LHCN-M2 (cell line): ENCODE data around the gene MYH8. TPM values are rescaled to one million over a fixed set of nuclear protein-coding genes. Genes with fewer than 3 reads are reported as not detected.

Experiments used
- DNase-seq: peaks from one replicate; pipeline ENCODE4 v3.0.0-alpha.2; 2012; ENCODE audit warnings: low read depth
- total RNA-seq: library from RNA; depleted of rRNA; stranded (reverse); fragments of >200 nt; gene quantifications from 2 replicates; pipeline ENCODE4 v1.2.3, GENCODE V29; 2014; rRNA removed

MYH8 gene
- total RNA-seq, 1 experiment from 2014 or later = 0.11 TPM

GRCh38 chr17:10384175-10384574 is 37.6 kb downstream of the MYH8 start:
- peak; percentile 98 for DNase-seq

DNA sequence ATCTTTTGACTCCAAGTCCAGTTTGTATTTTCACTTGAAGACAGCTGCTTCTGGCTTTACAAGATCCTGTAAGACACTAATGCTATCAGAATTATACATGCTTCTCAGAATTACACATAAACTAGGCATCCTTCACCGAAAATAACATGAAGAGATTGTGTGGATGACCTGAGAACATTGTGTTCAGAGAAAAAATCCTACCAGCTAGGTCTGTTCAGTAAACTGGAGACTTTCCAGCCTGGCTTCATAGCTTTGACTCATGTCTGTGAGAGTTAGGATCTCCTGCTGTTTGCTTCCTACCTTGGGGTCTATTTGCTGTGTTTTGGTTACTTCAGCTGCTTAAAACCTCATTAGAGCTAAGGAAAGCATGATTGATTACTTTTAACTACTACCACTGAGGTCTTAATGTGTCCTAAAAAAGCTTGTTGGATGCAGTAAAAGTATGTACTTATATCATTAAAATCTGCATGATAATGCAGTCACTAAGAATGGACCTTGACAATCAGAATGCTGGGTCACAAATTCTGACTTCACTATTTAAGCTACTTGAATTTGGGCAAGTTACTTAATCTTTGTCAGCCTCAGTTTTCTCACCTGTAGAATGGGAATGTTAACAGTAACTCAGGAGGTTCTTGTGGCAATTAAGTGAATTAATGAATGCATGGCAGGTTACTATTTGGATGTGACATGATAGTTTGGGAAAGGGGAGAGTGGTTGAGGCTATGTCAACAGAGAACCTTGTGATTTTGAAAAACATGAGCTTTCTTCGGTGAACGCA is 40.9 kb downstream of the MYH8 start:
- peak; percentile 99 for DNase-seq

- no peak for DNase-seq
Measured at GRCh38 chr17:10372906-10373305, 48.8 kb downstream of the MYH8 start, which contains the start of gene MYH13. Gene MYH13 (minus strand): TSS chr17:10373006. CDS start chr17:10364530, 8,476 bp downstream.

- no peak for DNase-seq
Measured at GRCh38 chr17:10370016-10370608, 51.6 kb downstream of the MYH8 start.

GRCh38 chr17:10369239-10369638 is 52.5 kb downstream of the MYH8 start:
- DNase-seq = no peak

DNA sequence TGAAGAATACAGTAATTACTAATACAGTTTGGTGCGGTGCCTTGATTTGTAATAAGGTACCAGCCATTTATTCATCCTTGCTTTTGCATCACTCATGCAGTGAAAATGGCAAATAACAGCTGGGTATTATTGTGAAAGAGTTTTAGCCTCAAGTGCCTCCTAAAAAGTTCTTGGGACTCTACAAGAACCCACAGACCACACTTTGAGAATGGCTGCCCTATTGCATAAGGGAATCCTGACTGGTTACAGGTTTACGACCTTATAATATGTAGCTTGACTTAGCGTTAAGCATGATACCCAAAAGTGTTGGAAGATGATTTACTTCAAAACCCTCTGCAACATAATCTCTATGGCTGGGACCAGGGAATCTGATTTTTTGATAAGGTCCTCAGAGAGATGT is 53.2 kb downstream of the MYH8 start:
- peak; percentile 58 for DNase-seq

- DNase-seq = peak; percentile 50
Measured at GRCh38 chr17:10360578-10360977, 61.2 kb downstream of the MYH8 start.

- no peak for DNase-seq
Measured at GRCh38 chr17:10357768-10358167, 64.0 kb downstream of the MYH8 start.

DNA sequence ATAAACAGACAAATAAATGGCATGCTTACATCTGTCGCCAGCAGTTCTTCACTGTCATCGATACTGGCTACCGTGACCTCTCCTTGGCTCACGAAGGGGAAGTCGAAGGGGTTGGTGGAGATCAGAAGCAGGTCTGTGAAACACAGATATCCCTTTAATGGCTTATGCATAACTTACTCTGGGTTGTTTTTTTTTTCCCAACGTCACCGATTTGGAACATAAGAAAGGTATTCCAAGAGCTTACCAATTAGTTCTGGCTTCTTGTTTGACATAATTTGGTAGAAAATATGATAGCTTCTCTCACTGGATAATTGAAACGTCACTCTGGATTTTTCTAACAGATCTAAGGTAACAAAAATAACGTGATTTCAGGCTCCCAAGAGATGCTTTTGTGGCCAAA is 67.1 kb downstream of the MYH8 start:
- no peak for DNase-seq

GRCh38 chr17:10352893-10353292 is 68.9 kb downstream of the MYH8 start:
- no peak for DNase-seq

DNA sequence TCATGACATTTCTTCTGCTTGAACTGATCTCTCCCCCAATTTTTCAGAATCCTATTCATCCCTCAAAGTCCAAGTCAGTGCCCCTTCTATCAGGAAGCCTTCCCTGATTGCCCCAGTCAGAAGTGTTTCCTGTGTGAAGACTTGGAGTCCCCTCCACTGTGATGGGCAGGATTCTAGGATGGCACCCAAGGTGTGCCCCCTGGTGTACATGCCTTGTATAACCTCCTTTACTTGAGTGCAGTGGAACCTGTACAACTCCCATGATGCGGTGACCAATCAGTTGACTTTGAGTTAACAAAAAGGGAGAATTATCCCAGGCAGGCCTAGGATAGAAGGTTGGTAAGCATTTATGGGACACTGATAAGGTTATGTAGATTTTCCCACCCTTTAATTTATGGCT is 72.3 kb downstream of the MYH8 start:
- DNase-seq = no peak

- DNase-seq = no peak
Measured at GRCh38 chr17:10344816-10345215, 76.9 kb downstream of the MYH8 start.

Other genes with a start within 250 kb of the MYH8 start
- gene GAS7, start 223.3 kb downstream of the MYH8 start, total RNA-seq = 0.23 TPM in 1 of 2 replicates, not detected in the other
- gene MYH13, start 48.9 kb downstream of the MYH8 start, total RNA-seq = 0.13 and 0.69 TPM in 2 replicates
- gene MYH4, start 47.6 kb upstream of the MYH8 start, total RNA-seq = not detected in 2 replicates
- not detected in 2 replicates for gene MYH1, start 96.6 kb upstream of the MYH8 start, total RNA-seq
- gene MYH2, start 127.7 kb upstream of the MYH8 start, total RNA-seq = 0.06 and 0.11 TPM in 2 replicates
- gene MYH3, start 235.4 kb upstream of the MYH8 start, total RNA-seq = 0.19 and 0.40 TPM in 2 replicates